Calu3 (cell line): ENCODE measurements around the gene ZBTB32. TPM values are rescaled to one million over a fixed set of nuclear protein-coding genes. Genes with fewer than 3 reads are reported as not detected.

Experiments
- BruUV-seq: library from RNA; stranded (reverse); fragments of 400-500 nt; replicated peaks from 2 replicates; lab custom pipeline; 2021; lab: Mats Ljungman, UMichigan
- CTCF ChIA-PET: fragments of 300-600 bp; sonication (Branson Sonifier 250); formaldehyde crosslinking; loops from one replicate; lab custom pipeline; 2022; ENCODE audit warnings: antibody characterized with exemption; lab: Charles Lee
- DNase-seq: peaks from one replicate; pipeline ENCODE4 v3.0.0; 2022
- H3K27ac Mint-ChIP-seq: one replicate; pipeline ENCODE4 v1.8.0; 2022; ENCODE audit warnings: mixed read lengths; ENCODE audit not compliant: unreplicated experiment
- H3K27me3 Mint-ChIP-seq: one replicate; pipeline ENCODE4 v1.8.0; 2022; ENCODE audit warnings: mixed read lengths; ENCODE audit not compliant: unreplicated experiment
- H3K36me3 Mint-ChIP-seq: one replicate; pipeline ENCODE4 v1.8.0; 2022; ENCODE audit warnings: mild to moderate bottlenecking, moderate library complexity, mixed read lengths; ENCODE audit not compliant: insufficient read depth, unreplicated experiment
- H3K4me1 Mint-ChIP-seq: one replicate; pipeline ENCODE4 v1.8.0; 2022; ENCODE audit warnings: mild to moderate bottlenecking, low read depth, mixed read lengths; ENCODE audit not compliant: unreplicated experiment
- H3K4me3 Mint-ChIP-seq: one replicate; pipeline ENCODE4 v1.8.0; 2022; ENCODE audit warnings: mild to moderate bottlenecking, low read depth, moderate library complexity, mixed read lengths; ENCODE audit not compliant: unreplicated experiment
- H3K9me3 Mint-ChIP-seq: one replicate; pipeline ENCODE4 v1.8.0; 2022; ENCODE audit warnings: low read depth, mixed read lengths; ENCODE audit not compliant: unreplicated experiment
- intact Hi-C: fragments of 100-400 bp; cut with micrococcal nuclease; formaldehyde crosslinking; loops from one replicate; pipeline ENCODE4 v1.10.0; 2022; ENCODE audit not compliant: unreplicated experiment
- total RNA-seq: library from RNA; stranded (reverse); gene quantifications from 2 replicates; pipeline ENCODE4 v1.2.3, GENCODE V29; 2022
- TF ChIP-seq, protein P1 (sequence below): fragments of 200-600 bp; IDR thresholded peaks from one replicate; pipeline ENCODE4 v1.8.0; 2022; ENCODE audit warnings: antibody characterized with exemption; ENCODE audit not compliant: unreplicated experiment

ZBTB32 gene
- total RNA-seq, 1 experiment from 2014 or later, result not detected

DNA sequence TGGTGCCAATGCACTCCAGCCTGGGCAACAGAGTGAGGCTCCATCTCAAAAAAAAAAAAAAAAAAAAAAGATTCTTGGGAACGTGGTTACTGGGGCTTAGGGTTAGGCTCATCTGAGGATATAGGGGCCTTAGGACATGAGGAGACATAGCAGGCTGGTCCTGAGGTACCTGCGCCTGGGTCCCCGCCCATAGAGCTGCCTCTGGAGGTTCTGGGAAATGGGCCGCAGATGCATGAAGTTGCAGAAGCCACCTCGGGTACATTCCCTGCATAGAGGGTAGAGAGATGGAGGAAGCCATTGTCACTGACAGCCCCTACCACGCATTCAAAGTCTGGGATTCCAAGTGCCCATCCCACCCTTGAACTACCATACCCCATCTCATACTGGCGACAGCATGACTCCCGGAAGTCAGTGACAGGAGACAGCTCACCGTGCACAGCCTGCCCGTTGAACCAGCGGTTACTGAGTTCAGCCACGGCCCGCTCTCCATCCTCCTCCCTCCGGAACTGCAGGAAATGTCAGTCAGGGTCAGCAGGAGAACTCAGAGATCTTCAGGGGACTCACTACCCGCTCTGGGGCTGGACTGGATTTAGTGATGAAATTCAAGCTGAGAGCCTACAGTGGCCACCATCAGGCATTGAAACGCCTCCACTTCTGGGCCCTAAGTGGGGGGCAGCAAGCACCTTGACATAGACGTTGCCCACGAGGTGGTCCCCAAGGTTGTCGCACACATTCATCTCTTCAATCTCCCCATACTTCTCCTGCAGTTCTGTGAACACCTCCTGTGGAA is 39.5 kb downstream of the ZBTB32 start:
- CTCF ChIA-PET, result interaction anchor here (0.6 to 1.9 kb wide), 3 partner anchors 115 to 360 kb away, joined by 3 to 7 read pairs (median 4); no protein-coding TSS in a partner anchor
- BruUV-seq, result no TSS peak
- Mint-ChIP-seq H3K4me1 (peaks cover 37% of the 10 kb centered on the region), H3K9me3 (no peaks in the 10 kb centered on the region), H3K4me3 (peak overlapping the region; percentile 96), H3K27ac (no peak overlapping the region), H3K27me3 (no peaks in the 10 kb centered on the region), H3K36me3 (peaks cover 74% of the 10 kb centered on the region)
- DNase-seq, result no peak
- TF ChIP-seq, protein P1, sequence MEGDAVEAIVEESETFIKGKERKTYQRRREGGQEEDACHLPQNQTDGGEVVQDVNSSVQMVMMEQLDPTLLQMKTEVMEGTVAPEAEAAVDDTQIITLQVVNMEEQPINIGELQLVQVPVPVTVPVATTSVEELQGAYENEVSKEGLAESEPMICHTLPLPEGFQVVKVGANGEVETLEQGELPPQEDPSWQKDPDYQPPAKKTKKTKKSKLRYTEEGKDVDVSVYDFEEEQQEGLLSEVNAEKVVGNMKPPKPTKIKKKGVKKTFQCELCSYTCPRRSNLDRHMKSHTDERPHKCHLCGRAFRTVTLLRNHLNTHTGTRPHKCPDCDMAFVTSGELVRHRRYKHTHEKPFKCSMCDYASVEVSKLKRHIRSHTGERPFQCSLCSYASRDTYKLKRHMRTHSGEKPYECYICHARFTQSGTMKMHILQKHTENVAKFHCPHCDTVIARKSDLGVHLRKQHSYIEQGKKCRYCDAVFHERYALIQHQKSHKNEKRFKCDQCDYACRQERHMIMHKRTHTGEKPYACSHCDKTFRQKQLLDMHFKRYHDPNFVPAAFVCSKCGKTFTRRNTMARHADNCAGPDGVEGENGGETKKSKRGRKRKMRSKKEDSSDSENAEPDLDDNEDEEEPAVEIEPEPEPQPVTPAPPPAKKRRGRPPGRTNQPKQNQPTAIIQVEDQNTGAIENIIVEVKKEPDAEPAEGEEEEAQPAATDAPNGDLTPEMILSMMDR, result no peak
- intact Hi-C loops, result loop anchor here (10.0 kb wide), 1 partner anchor 191 kb away; the partner anchor contains the start of gene LRFN3

DNA sequence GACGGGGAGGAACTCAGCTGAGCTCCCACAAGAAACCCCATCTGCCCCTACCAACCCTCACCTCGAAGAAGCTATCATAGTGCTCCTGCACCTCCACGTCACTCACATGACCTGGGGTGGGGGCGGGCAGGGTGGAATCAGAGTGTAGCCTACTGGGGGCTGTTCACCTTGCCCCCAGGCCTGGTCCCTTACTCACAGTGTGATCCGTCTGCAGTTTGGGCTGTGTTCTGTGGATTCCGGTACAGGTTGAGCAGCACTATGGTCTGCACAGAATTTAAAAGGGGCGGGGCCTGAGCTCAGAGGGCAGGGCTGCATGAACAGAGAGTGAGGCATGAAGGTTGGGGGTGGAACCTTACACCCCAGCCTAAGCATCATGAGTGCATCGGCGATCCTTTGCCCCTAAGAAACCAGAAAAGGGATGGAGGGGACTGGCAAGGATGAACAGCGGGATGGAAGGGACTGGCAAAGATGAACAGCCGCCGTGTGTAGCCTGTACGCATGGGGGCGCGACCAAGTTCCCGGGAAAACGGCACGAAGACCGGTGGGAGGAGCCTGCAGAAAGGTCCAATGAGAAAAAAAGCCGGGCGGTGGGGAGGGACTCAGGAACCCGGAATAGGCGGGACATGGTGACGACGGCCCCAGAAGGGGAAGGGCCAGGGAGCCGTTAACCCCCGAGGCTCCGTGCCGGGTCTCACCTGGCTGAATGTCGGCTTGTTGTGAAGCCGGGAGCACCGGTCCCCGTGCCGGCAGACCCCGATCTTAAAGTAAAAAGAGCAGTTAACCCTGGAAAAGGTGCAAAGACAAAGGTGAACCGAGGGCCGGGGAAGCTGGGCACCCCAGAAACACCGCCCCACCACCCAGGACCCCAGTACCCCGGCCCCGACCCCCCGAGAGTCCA is 40.3 kb downstream of the ZBTB32 start:
- H3K27ac Mint-ChIP-seq, result peak overlapping the region; percentile 100
- no peaks in the 10 kb centered on the region for H3K9me3 Mint-ChIP-seq
- TSS peak; percentile 86 for BruUV-seq
- peak overlapping the region; percentile 96 for H3K4me3 Mint-ChIP-seq
- peaks cover 46% of the 10 kb centered on the region for H3K4me1 Mint-ChIP-seq
- CTCF ChIA-PET, result interaction anchor here (0.5 to 1.9 kb wide), 10 partner anchors 75 to 689 kb away, joined by 3 to 11 read pairs (median 4); partner anchors contain the start of genes APLP1, COX6B1 and KIRREL2
- intact Hi-C loops, result loop anchor here (10.0 kb wide), 1 partner anchor 190 kb away; the partner anchor contains the start of gene LRFN3
- no peaks in the 10 kb centered on the region for H3K27me3 Mint-ChIP-seq
- TF ChIP-seq, protein P1, result peak; percentile 28
- peak; percentile 98 for DNase-seq
- peaks cover 74% of the 10 kb centered on the region for H3K36me3 Mint-ChIP-seq

DNA sequence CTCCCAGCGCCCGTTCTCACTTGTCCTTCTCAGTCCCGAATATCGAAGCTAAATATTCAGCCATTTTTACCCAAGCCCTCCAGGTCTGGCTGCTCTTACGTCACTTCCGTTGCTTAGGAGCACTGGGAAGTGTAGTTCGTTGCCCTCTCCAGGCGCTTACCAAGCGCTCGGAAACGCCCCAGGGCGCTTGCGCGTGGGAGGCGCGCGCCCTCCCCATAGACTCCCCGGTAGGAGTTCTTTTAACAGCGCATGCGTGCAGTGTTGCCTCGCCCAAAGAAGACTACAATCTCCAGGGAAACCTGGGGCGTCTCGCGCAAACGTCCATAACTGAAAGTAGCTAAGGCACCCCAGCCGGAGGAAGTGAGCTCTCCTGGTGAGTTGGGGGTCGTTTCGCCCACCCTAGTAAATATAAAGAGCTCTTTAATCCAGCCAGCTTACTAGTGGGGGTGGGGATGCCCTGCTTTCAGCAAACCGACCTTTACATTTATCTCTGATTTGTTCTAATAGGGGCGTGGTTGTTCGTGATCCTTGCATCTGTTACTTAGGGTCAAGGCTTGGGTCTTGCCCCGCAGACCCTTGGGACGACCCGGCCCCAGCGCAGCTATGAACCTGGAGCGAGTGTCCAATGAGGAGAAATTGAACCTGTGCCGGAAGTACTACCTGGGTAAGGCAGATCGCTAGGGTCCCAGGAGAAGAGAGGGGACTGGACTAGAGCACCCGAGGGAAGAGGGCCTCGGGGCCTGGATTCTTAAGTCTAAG is 41.1 kb downstream of the ZBTB32 start, which contains the start of the genes PSENEN and U2AF1L4:
PSENEN (plus strand) TSS at position 324 of the 759 bp plus-strand sequence; CDS start at position 604, 280 bp downstream.
U2AF1L4 (minus strand) TSS at position 91 of the 759 bp plus-strand sequence; CDS start at position 64, 27 bp downstream.
- Mint-ChIP-seq H3K9me3 (no peaks in the 10 kb centered on the region), H3K36me3 (peaks cover 68% of the 10 kb centered on the region), H3K4me3 (peak within 1 kb of the TSS; percentile 96), H3K27me3 (no peaks in the 10 kb centered on the region), H3K27ac (peak within 1 kb of the TSS; percentile 100), H3K4me1 (peaks cover 51% of the 10 kb centered on the region)
- TF ChIP-seq, protein P1, result no peak
- CTCF ChIA-PET, result interaction anchor here (0.6 to 1.9 kb wide), 8 partner anchors 33 to 690 kb away, joined by 3 to 13 read pairs (median 6); partner anchors contain the start of genes COX6B1 and KIRREL2
- peak; percentile 97 for DNase-seq
- BruUV-seq, result TSS peak; percentile 77
- intact Hi-C loops, result loop anchor here (10.0 kb wide), 1 partner anchor 189 kb away; the partner anchor contains the start of gene LRFN3
